Prostate gland (tissue), 2 donors: ENCODE measurements around the gene PSPN. TPM values are rescaled to one million over a fixed set of nuclear protein-coding genes. Genes with fewer than 3 reads are reported as not detected.

Experiments
- DNase-seq: peaks from one replicate; pipeline ENCODE4 v3.0.0-alpha.2; 2019; ENCODE audit warnings: low spot score
- H3K27ac ChIP-seq, 2 donors: fragments of 200-600 bp; sonication (generic); 2 replicates each; pipeline ENCODE4 v1.5.1; 2017 to 2019
- H3K27me3 ChIP-seq: fragments of 200-600 bp; sonication (generic); replicated peaks from 2 replicates; pipeline ENCODE4 v1.5.1; 2019; ENCODE audit not compliant: insufficient read depth
- H3K36me3 ChIP-seq, 2 donors: fragments of 200-600 bp; sonication (generic); 1 replicate in 1 of 2; 2 replicates in 1 of 2; pipeline versions ENCODE4 v1.5.1 to v1.8.1; 2017 to 2019
- H3K4me1 ChIP-seq: fragments of 200-600 bp; sonication (generic); replicated peaks from 2 replicates; pipeline ENCODE4 v1.5.1; 2019
- H3K4me3 ChIP-seq, 2 donors: fragments of 200-600 bp; sonication (generic); 2 replicates each; pipeline ENCODE4 v1.5.1; 2017 to 2019
- H3K9me3 ChIP-seq: fragments of 200-600 bp; sonication (generic); 2 replicates; pipeline ENCODE4 v1.5.1; 2017
- CTCF ChIP-seq, 4 experiments: fragments of 200-600 bp in 2 of 4; fragments of 450-650 bp in 2 of 4; sonication (generic) in 2 of 4; IDR thresholded peaks; 1 replicate in 3 of 4; 2 replicates in 1 of 4; pipeline ENCODE4 v1.5.1; 2016 to 2019; ENCODE audit warnings: antibody characterized with exemption in 4 of 4, mild to moderate bottlenecking in 2 of 4, moderate library complexity in 2 of 4
- POLR2A ChIP-seq: fragments of 450-650 bp; IDR thresholded peaks from one replicate; pipeline ENCODE4 v1.6.1; 2016; ENCODE audit warnings: antibody characterized with exemption, mild to moderate bottlenecking
- POLR2AphosphoS5 ChIP-seq: sonication (generic); formaldehyde crosslinking; IDR thresholded peaks from one replicate; pipeline ENCODE4 v1.6.1; 2017; ENCODE audit warnings: antibody characterized with exemption
- WGBS: methylation state at CpG from one replicate; pipeline ENCODE4 v1.1.5; 2018; 5-methylcytosine and 5-hydroxymethylcytosine counted together
- intact Hi-C: fragments of 100-400 bp; cut with DNase I; formaldehyde crosslinking; loops from one replicate; pipeline ENCODE4 v1.14.2; 2022
- total RNA-seq, 2 donors: library from RNA; depleted of rRNA; stranded (reverse); fragments of >200 nt; gene quantifications; one replicate each; pipeline ENCODE4 v1.1.0, GENCODE V29; 2016

Gene PSPN
- total RNA-seq, 2 donors from 2014 or later, result 1.1 to 2.2 TPM

GRCh38 chr19:6381030-6381750 lies 5.5 kb upstream of the PSPN start:
- Histone ChIP-seq H3K4me3 (no peak overlapping the region), H3K36me3 (peaks cover 24 to 39% of the 10 kb centered on the region in 2 donors), H3K4me1 (no peaks in the 10 kb centered on the region), H3K27me3 (no peaks in the 10 kb centered on the region), H3K9me3 (no peaks in the 10 kb centered on the region), H3K27ac (no peak overlapping the region)
- intact Hi-C loops, result no loop called here
- no peak for DNase-seq
- 97% methylated on average over 40 of the region's 40 CpGs for WGBS
- no peak for TF ChIP-seq CTCF (IDR thresholded peaks at IDR 0.05)
- no peak for TF ChIP-seq POLR2A
- TF ChIP-seq POLR2AphosphoS5, result no peak

- H3K27me3 ChIP-seq, result no peaks in the 10 kb centered on the region
- H3K9me3 ChIP-seq, result no peaks in the 10 kb centered on the region
- no peak overlapping the region for H3K27ac ChIP-seq
- 95% methylated on average over 3 of the region's 3 CpGs for WGBS
- intact Hi-C loops, result no loop called here
- peaks cover 24 to 39% of the 10 kb centered on the region in 2 donors for H3K36me3 ChIP-seq
- H3K4me1 ChIP-seq, result no peaks in the 10 kb centered on the region
- no peak overlapping the region for H3K4me3 ChIP-seq
- no peak for DNase-seq
- TF ChIP-seq POLR2A (no peak), POLR2AphosphoS5 (no peak), CTCF (IDR thresholded peaks at IDR 0.05) (no peak)
Observed at GRCh38 chr19:6379744-6380143, 4.0 kb upstream of the PSPN start.

- peaks cover 24 to 33% of the 10 kb centered on the region in 2 donors for H3K36me3 ChIP-seq
- H3K27ac ChIP-seq, result no peak overlapping the region
- H3K4me3 ChIP-seq, result no peak overlapping the region
- 78% methylated on average over 9 of the region's 9 CpGs for WGBS
- no peak for DNase-seq
- H3K9me3 ChIP-seq, result no peaks in the 10 kb centered on the region
- TF ChIP-seq POLR2A, result no peak
- TF ChIP-seq CTCF (IDR thresholded peaks at IDR 0.05), result no peak
- no peak for TF ChIP-seq POLR2AphosphoS5
- intact Hi-C loops, result no loop called here
- no peaks in the 10 kb centered on the region for H3K27me3 ChIP-seq
- peaks cover 3% of the 10 kb centered on the region for H3K4me1 ChIP-seq
Observed at GRCh38 chr19:6378486-6378885, 2.8 kb upstream of the PSPN start.

- peaks cover 3% of the 10 kb centered on the region for H3K4me1 ChIP-seq
- intact Hi-C loops, result no loop called here
- WGBS, result 34% methylated on average over 6 of the region's 6 CpGs
- H3K27me3 ChIP-seq, result no peaks in the 10 kb centered on the region
- peaks cover 22 to 28% of the 10 kb centered on the region in 2 donors for H3K36me3 ChIP-seq
- DNase-seq, result no peak
- no peaks in the 10 kb centered on the region for H3K9me3 ChIP-seq
- H3K27ac ChIP-seq, result no peak overlapping the region
- TF ChIP-seq POLR2AphosphoS5 (no peak), CTCF (IDR thresholded peaks at IDR 0.05) (no peak), POLR2A (no peak)
- no peak overlapping the region for H3K4me3 ChIP-seq
Observed at GRCh38 chr19:6378041-6378440, 2.3 kb upstream of the PSPN start.
